Cardiac septum (tissue), 1 donor: ENCODE results near the gene WFDC8. TPM values are rescaled to one million over a fixed set of nuclear protein-coding genes. Genes with fewer than 3 reads are reported as not detected.
"Not testable (repeated sequence)": the region's sequence is repeated elsewhere in the genome, so short reads cannot be mapped to it uniquely, and the experiment has no call there.

Source experiments
- DNase-seq: peaks from one replicate; pipeline ENCODE4 v3.0.0-alpha.2; 2020; ENCODE audit warnings: low spot score
- intact Hi-C: fragments of 100-400 bp; cut with DNase I; formaldehyde crosslinking; loops from one replicate; pipeline ENCODE4 v1.14.0; 2022
- long read RNA-seq: library from polyadenylated mRNA; unstranded; transcript quantifications from one replicate; pipeline ENCODE4 v2.0.0, GENCODE V29; 2021
- total RNA-seq: library from RNA; stranded (reverse); fragmentation: NEBNext Ultra II Directional; extraction: Animal tissue kit (Norgen Biotek cat#: 25700); gene quantifications from one replicate; pipeline ENCODE4 v1.2.1, GENCODE V29; 2021
- donor health status: DM: no; HTN: no; CAD: no.

Gene WFDC8
- not detected for total RNA-seq
- long read RNA-seq = 0 reads

GRCh38 chr20:45579184-45579583 is at the start of gene WFDC8:
Gene WFDC8, minus strand, starts transcription at chr20:45579284. Its CDS starts 37 bp downstream, at chr20:45579247.
- no peak for DNase-seq
- intact Hi-C loops = no loop called here

- no peak for DNase-seq
- intact Hi-C loops = no loop called here
Observed at GRCh38 chr20:45626540-45626939, 47.5 kb upstream of the WFDC8 start.

GRCh38 chr20:45621593-45621992 is 42.5 kb upstream of the WFDC8 start:
- DNase-seq = no peak
- intact Hi-C loops = no loop called here

GRCh38 chr20:45617591-45617990 is 38.5 kb upstream of the WFDC8 start:
- DNase-seq = no peak
- intact Hi-C loops = no loop called here

GRCh38 chr20:45612314-45612713 is 33.2 kb upstream of the WFDC8 start:
- intact Hi-C loops = no loop called here
- no peak for DNase-seq

GRCh38 chr20:45611054-45611453 is 32.0 kb upstream of the WFDC8 start:
- no peak for DNase-seq
- intact Hi-C loops = no loop called here

GRCh38 chr20:45607810-45608209 is 28.7 kb upstream of the WFDC8 start:
- intact Hi-C loops = no loop called here
- DNase-seq = no peak

GRCh38 chr20:45595235-45595634 is 16.2 kb upstream of the WFDC8 start:
- DNase-seq = no peak
- intact Hi-C loops = no loop called here

GRCh38 chr20:45593498-45593897 is 14.4 kb upstream of the WFDC8 start:
- DNase-seq = no peak
- intact Hi-C loops = no loop called here

- intact Hi-C loops = no loop called here
- no peak for DNase-seq
Observed at GRCh38 chr20:45592574-45593189, 13.6 kb upstream of the WFDC8 start.

GRCh38 chr20:45589725-45590124 is 10.6 kb upstream of the WFDC8 start:
- no peak for DNase-seq
- intact Hi-C loops = no loop called here

- no peak for DNase-seq
- intact Hi-C loops = no loop called here
Observed at GRCh38 chr20:45588800-45589199, 9.7 kb upstream of the WFDC8 start.

GRCh38 chr20:45585986-45586385 is 6.9 kb upstream of the WFDC8 start:
- intact Hi-C loops, DNase-seq: not testable (repeated sequence)

- intact Hi-C loops, DNase-seq: not testable (repeated sequence)
Observed at GRCh38 chr20:45584294-45584693, 5.2 kb upstream of the WFDC8 start.

- DNase-seq = no peak
- intact Hi-C loops = no loop called here
Observed at GRCh38 chr20:45583502-45583901, 4.4 kb upstream of the WFDC8 start.

GRCh38 chr20:45581702-45582101 is 2.6 kb upstream of the WFDC8 start:
- intact Hi-C loops = no loop called here
- no peak for DNase-seq

- no peak for DNase-seq
- intact Hi-C loops = no loop called here
Observed at GRCh38 chr20:45578231-45578630, 853 bp downstream of the WFDC8 start.

GRCh38 chr20:45576995-45577394 is 2.1 kb downstream of the WFDC8 start:
- intact Hi-C loops = no loop called here
- no peak for DNase-seq

GRCh38 chr20:45575931-45576330 is 3.2 kb downstream of the WFDC8 start:
- intact Hi-C loops = no loop called here
- DNase-seq = no peak

- intact Hi-C loops, DNase-seq: not testable (repeated sequence)
Observed at GRCh38 chr20:45569650-45570049, 9.4 kb downstream of the WFDC8 start.

GRCh38 chr20:45564760-45565276 is 14.3 kb downstream of the WFDC8 start:
- intact Hi-C loops = no loop called here
- no peak for DNase-seq

- intact Hi-C loops = no loop called here
- DNase-seq = no peak
Observed at GRCh38 chr20:45555198-45555597, 23.9 kb downstream of the WFDC8 start.
